ENCODE results near the gene NKAIN1. TPM values are rescaled to one million over a fixed set of nuclear protein-coding genes. Genes with fewer than 3 reads are reported as not detected.

NKAIN1 gene
- total RNA-seq, 2 donors from 2014 or later: not detected

- no peak for DNase-seq (ENCODE audit: low spot score)
- no peaks in the 10 kb centered on the region for H3K9me3 ChIP-seq
- H3K4me1 ChIP-seq: no peaks in the 10 kb centered on the region
- no peaks in the 10 kb centered on the region for H3K27me3 ChIP-seq
- H3K27ac ChIP-seq: no peak overlapping the region
- H3K36me3 ChIP-seq: no peaks in the 10 kb centered on the region
- no peak for TF ChIP-seq CTCF (IDR thresholded peaks at IDR 0.05)
- H3K4me3 ChIP-seq: no peak overlapping the region
Measured at GRCh38 chr1:31231802-31232201, 7.9 kb downstream of the NKAIN1 start.

GRCh38 chr1:31230378-31230777 lies 9.3 kb downstream of the NKAIN1 start:
- TF ChIP-seq CTCF (IDR thresholded peaks at IDR 0.05): no peak
- H3K4me3 ChIP-seq: no peak overlapping the region
- H3K4me1 ChIP-seq: no peaks in the 10 kb centered on the region
- no peaks in the 10 kb centered on the region for H3K36me3 ChIP-seq
- no peak overlapping the region for H3K27ac ChIP-seq
- no peak for DNase-seq (ENCODE audit: low spot score)
- no peaks in the 10 kb centered on the region for H3K27me3 ChIP-seq
- no peaks in the 10 kb centered on the region for H3K9me3 ChIP-seq

GRCh38 chr1:31228986-31229385 lies 10.7 kb downstream of the NKAIN1 start:
- DNase-seq (ENCODE audit: low spot score): no peak
- TF ChIP-seq CTCF (IDR thresholded peaks at IDR 0.05): no peak
- H3K4me1 ChIP-seq: no peaks in the 10 kb centered on the region
- H3K36me3 ChIP-seq: no peaks in the 10 kb centered on the region
- no peak overlapping the region for H3K27ac ChIP-seq
- H3K27me3 ChIP-seq: no peaks in the 10 kb centered on the region
- H3K9me3 ChIP-seq: no peaks in the 10 kb centered on the region
- H3K4me3 ChIP-seq: no peak overlapping the region

- no peaks in the 10 kb centered on the region for H3K36me3 ChIP-seq
- no peaks in the 10 kb centered on the region for H3K4me1 ChIP-seq
- no peaks in the 10 kb centered on the region for H3K9me3 ChIP-seq
- no peaks in the 10 kb centered on the region for H3K27me3 ChIP-seq
- no peak for DNase-seq (ENCODE audit: low spot score)
- TF ChIP-seq CTCF (IDR thresholded peaks at IDR 0.05): no peak
- H3K27ac ChIP-seq: no peak overlapping the region
- H3K4me3 ChIP-seq: no peak overlapping the region
Measured at GRCh38 chr1:31227891-31228568, 11.7 kb downstream of the NKAIN1 start.

- no peak for TF ChIP-seq CTCF (IDR thresholded peaks at IDR 0.05)
- no peaks in the 10 kb centered on the region for H3K4me1 ChIP-seq
- no peak overlapping the region for H3K27ac ChIP-seq
- H3K9me3 ChIP-seq: no peaks in the 10 kb centered on the region
- no peak for DNase-seq (ENCODE audit: low spot score)
- H3K4me3 ChIP-seq: no peak overlapping the region
- no peaks in the 10 kb centered on the region for H3K27me3 ChIP-seq
- H3K36me3 ChIP-seq: no peaks in the 10 kb centered on the region
Measured at GRCh38 chr1:31224068-31224467, 15.6 kb downstream of the NKAIN1 start.

- H3K36me3 ChIP-seq: no peaks in the 10 kb centered on the region
- no peak overlapping the region for H3K27ac ChIP-seq
- no peaks in the 10 kb centered on the region for H3K27me3 ChIP-seq
- no peaks in the 10 kb centered on the region for H3K4me1 ChIP-seq
- H3K4me3 ChIP-seq: no peak overlapping the region
- TF ChIP-seq CTCF (IDR thresholded peaks at IDR 0.05): no peak
- no peak for DNase-seq (ENCODE audit: low spot score)
- no peaks in the 10 kb centered on the region for H3K9me3 ChIP-seq
Measured at GRCh38 chr1:31222176-31222575, 17.5 kb downstream of the NKAIN1 start.
